ENCODE data around the gene ANKRD13D. TPM values are rescaled to one million over a fixed set of nuclear protein-coding genes. Genes with fewer than 3 reads are reported as not detected.

Gene ANKRD13D
- total RNA-seq, 4 donors from 2014 or later, result 7.4 to 63.7 (median 22.5) TPM

DNA sequence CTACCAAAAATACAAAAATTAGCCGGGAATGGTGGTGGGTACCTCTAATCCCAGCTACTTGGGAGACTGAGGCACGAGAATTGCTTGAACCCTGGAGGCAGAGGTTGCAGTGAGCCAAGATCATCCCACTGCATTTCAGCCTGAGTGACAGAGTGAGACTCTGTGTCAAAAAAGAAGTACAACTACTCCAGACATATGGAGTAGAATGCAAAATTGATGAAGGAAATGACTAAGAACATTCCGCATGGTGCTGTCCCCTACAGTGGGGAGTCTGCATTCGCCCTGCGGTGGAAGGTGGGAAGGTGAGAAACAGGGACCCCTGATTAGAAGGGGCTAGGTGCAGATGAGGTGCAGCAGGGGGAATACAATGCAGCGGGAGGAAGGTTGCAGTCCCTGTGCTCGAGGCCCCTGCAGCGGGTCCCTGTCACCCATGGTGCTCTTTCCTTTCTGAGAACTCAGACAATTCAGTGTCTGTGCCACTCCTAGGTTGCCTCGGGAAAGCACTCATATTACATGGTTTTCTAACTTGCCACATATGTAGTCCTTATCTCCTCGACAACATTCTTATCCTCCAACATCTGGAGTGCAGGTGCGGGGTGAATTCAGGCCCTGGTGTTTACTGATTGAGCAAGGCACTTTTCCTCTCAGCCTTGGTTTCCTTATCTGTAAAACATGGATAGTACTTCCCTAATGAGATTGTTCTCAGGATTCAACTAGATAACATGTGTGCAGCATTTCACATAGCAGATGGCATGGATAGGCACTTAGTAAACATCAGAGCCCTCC, 59.1 kb downstream of the ANKRD13D start:
- no peak for DNase-seq
- no peaks in the 10 kb centered on the region for H3K9me3 ChIP-seq
- H3K36me3 ChIP-seq, result no peaks in the 10 kb centered on the region
- peaks cover 5 to 8% of the 10 kb centered on the region in 2 donors for H3K4me1 ChIP-seq
- H3K27ac ChIP-seq, result no peak overlapping the region
- TF ChIP-seq POLR2A (IDR thresholded peaks at IDR 0.05), result no peak
- TF ChIP-seq CTCF (IDR thresholded peaks at IDR 0.05), result no peak
- intact Hi-C loops (cut with DNase I; ENCODE audit: low total_unique reads), result loop anchor here (5.0 kb wide), 1 partner anchor 39 kb away; no protein-coding TSS in a partner anchor
- H3K27me3 ChIP-seq, result no peaks in the 10 kb centered on the region
- no peak overlapping the region for H3K4me3 ChIP-seq

GRCh38 chr11:67349036-67349435, 59.9 kb downstream of the ANKRD13D start:
- Histone ChIP-seq H3K27ac (no peak overlapping the region), H3K36me3 (no peaks in the 10 kb centered on the region), H3K4me1 (peaks cover 5 to 8% of the 10 kb centered on the region in 2 donors), H3K4me3 (no peak overlapping the region), H3K27me3 (no peaks in the 10 kb centered on the region), H3K9me3 (no peaks in the 10 kb centered on the region)
- intact Hi-C loops (cut with DNase I; ENCODE audit: low total_unique reads), result loop anchor here (5.0 kb wide), 1 partner anchor 38 kb away; no protein-coding TSS in a partner anchor
- TF ChIP-seq CTCF (IDR thresholded peaks at IDR 0.05), result no peak
- TF ChIP-seq POLR2A (IDR thresholded peaks at IDR 0.05), result no peak
- no peak for DNase-seq

- peaks cover 9 to 11% of the 10 kb centered on the region in 2 donors for H3K4me1 ChIP-seq
- no peak overlapping the region for H3K27ac ChIP-seq
- no peak for DNase-seq
- no peaks in the 10 kb centered on the region for H3K36me3 ChIP-seq
- no peaks in the 10 kb centered on the region for H3K27me3 ChIP-seq
- no peak for TF ChIP-seq CTCF (IDR thresholded peaks at IDR 0.05)
- TF ChIP-seq POLR2A (IDR thresholded peaks at IDR 0.05), result no peak
- H3K9me3 ChIP-seq, result no peaks in the 10 kb centered on the region
- intact Hi-C loops (cut with DNase I; ENCODE audit: low total_unique reads), result loop anchor here (5.0 kb wide), 1 partner anchor 38 kb away; no protein-coding TSS in a partner anchor
- no peak overlapping the region for H3K4me3 ChIP-seq
Measured at GRCh38 chr11:67349457-67349856, 60.4 kb downstream of the ANKRD13D start.

- Histone ChIP-seq H3K36me3 (no peaks in the 10 kb centered on the region), H3K4me1 (peaks cover 14 to 16% of the 10 kb centered on the region in 2 donors), H3K4me3 (no peak overlapping the region), H3K9me3 (no peaks in the 10 kb centered on the region), H3K27me3 (no peaks in the 10 kb centered on the region), H3K27ac (no peak overlapping the region)
- TF ChIP-seq CTCF (IDR thresholded peaks at IDR 0.05) (no peak), POLR2A (IDR thresholded peaks at IDR 0.05) (no peak)
- intact Hi-C loops (cut with DNase I; ENCODE audit: low total_unique reads), result loop anchor here (5.0 kb wide), 1 partner anchor 37 kb away; no protein-coding TSS in a partner anchor
- DNase-seq, result no peak
Measured at GRCh38 chr11:67349928-67350465, 60.9 kb downstream of the ANKRD13D start.
